ENCODE data around the gene LZTS2.

DNA sequence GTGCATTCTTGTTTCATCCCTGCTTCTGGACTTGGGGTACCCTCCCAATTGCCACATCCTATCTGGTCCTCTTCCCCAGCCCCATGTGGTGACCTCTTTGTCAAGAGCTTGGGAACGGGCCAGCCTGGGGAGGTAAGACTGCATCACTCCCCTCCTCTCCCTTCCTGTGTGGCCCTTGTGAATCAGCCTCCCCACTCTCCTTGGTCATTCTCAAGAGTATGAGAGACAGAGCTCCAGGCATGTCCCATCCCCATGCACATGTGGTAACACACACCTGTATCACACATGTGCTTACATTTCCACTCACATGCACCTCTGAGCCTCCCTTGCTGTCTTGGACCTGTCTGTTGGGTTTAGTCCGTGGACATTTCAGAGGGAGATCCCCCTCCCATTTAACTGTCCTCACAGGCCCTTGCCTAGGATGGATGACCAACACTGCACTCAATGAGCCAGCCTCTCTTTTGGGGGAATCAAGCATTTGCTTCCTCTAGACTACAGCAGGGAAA lies 14.9 kb upstream of the LZTS2 start:
- TF ChIP-seq CTCF (IDR thresholded peaks at IDR 0.05; ENCODE audit: low read depth, low read length, missing input control) (no peak), FOXA1 (IDR thresholded peaks at IDR 0.05) (no peak), RXRA (IDR thresholded peaks at IDR 0.05) (no peak), TAF1 (conservative IDR thresholded peaks at IDR 0.05) (no peak), ZBTB33 (IDR thresholded peaks at IDR 0.05) (no peak), ATF3 (IDR thresholded peaks at IDR 0.05) (no peak), YY1 (IDR thresholded peaks at IDR 0.05) (no peak), MAX (IDR thresholded peaks at IDR 0.05) (no peak), RAD21 (IDR thresholded peaks at IDR 0.05) (no peak), GABPA (IDR thresholded peaks at IDR 0.05 in 1 of 2, conservative IDR thresholded peaks at IDR 0.05 in 1 of 2) (no peak), EGR1 (IDR thresholded peaks at IDR 0.05; ENCODE audit: low read depth in 2 of 2) (no peak), HNF4A (conservative IDR thresholded peaks at IDR 0.05) (no peak), SP1 (IDR thresholded peaks at IDR 0.05) (no peak)
- TF ChIP-seq, protein P1, sequence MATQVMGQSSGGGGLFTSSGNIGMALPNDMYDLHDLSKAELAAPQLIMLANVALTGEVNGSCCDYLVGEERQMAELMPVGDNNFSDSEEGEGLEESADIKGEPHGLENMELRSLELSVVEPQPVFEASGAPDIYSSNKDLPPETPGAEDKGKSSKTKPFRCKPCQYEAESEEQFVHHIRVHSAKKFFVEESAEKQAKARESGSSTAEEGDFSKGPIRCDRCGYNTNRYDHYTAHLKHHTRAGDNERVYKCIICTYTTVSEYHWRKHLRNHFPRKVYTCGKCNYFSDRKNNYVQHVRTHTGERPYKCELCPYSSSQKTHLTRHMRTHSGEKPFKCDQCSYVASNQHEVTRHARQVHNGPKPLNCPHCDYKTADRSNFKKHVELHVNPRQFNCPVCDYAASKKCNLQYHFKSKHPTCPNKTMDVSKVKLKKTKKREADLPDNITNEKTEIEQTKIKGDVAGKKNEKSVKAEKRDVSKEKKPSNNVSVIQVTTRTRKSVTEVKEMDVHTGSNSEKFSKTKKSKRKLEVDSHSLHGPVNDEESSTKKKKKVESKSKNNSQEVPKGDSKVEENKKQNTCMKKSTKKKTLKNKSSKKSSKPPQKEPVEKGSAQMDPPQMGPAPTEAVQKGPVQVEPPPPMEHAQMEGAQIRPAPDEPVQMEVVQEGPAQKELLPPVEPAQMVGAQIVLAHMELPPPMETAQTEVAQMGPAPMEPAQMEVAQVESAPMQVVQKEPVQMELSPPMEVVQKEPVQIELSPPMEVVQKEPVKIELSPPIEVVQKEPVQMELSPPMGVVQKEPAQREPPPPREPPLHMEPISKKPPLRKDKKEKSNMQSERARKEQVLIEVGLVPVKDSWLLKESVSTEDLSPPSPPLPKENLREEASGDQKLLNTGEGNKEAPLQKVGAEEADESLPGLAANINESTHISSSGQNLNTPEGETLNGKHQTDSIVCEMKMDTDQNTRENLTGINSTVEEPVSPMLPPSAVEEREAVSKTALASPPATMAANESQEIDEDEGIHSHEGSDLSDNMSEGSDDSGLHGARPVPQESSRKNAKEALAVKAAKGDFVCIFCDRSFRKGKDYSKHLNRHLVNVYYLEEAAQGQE (IDR thresholded peaks at IDR 0.05), result no peak
